GM21423 (cell line): ENCODE data around the gene ADGRG4.
"Not testable (repeated sequence)": the region's sequence is repeated elsewhere in the genome, so short reads cannot be mapped to it uniquely, and the experiment has no call there.

Experiments used
- ATAC-seq: cut with Tn5 transposase; IDR thresholded peaks from one replicate; pipeline ENCODE4 v1.9.1; 2021; ENCODE audit warnings: mild to moderate bottlenecking, moderate library complexity; ENCODE audit not compliant: unreplicated experiment

The ADGRG4 gene

GRCh38 chrX:136380010-136380769 is 79.4 kb downstream of the ADGRG4 start:
- no peak for ATAC-seq

- no peak for ATAC-seq
Measured at GRCh38 chrX:136386173-136386572, 85.4 kb downstream of the ADGRG4 start.

- no peak for ATAC-seq
Measured at GRCh38 chrX:136386826-136387225, 86.1 kb downstream of the ADGRG4 start.

GRCh38 chrX:136387951-136388502 is 87.3 kb downstream of the ADGRG4 start:
- ATAC-seq, result no peak

DNA sequence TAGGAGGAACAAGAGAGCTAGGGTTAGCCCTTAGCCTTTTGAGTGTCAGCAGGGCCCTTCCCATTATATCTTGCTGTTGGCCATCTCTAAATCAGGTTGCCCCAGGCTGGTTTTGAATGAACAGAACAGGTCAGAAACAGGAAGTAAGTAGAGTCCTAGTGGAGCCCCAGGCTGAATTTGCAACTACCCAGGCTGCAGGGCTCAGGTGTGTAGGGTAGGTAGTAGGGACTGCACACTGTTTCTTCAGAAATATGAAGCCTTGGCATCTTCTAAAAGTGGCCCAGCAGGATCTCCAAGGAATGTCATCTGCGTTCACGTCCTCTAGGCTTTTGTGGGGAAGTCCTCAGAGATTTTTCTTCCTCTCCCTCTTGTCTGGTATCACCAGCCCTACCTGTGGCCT is 90.2 kb downstream of the ADGRG4 start:
- no peak for ATAC-seq

DNA sequence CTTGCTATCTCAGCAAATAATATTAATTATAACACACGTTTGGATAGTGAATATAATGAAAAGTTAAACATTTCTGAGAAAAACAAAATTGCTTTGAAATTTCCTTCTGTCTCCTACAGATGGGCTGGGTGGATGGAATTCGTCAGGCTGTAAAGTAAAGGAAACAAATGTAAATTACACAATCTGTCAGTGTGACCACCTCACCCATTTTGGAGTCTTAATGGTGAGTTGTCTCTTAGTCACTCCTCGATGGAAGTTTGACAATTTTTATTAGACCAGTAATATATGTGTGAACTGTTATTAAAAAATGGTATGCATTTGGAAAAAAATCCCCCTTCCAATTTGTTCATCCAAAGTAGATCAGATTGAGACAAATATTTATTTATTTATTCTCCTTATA is 94.5 kb downstream of the ADGRG4 start:
- no peak for ATAC-seq

GRCh38 chrX:136397001-136397400 is 96.2 kb downstream of the ADGRG4 start:
- ATAC-seq, result no peak

DNA sequence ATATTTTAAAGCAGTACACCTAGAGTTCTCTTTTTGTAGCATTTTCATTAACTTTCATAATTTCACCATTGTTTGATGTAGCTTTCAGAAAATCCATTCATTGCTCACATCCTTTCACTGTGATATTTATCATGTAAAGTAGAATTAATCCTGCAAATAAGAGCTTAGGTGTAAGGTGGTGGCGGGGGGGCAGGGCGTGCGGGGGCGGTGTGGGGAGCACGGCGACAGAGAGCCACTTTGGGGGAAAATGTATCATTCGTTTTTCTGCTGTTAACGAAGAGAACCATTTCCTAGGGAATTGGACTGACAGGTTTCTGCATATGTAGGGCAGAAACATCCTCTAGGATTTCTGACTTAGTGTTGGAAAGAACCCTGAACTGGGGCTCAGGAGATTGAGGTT is 104.4 kb downstream of the ADGRG4 start:
- ATAC-seq, result no peak

DNA sequence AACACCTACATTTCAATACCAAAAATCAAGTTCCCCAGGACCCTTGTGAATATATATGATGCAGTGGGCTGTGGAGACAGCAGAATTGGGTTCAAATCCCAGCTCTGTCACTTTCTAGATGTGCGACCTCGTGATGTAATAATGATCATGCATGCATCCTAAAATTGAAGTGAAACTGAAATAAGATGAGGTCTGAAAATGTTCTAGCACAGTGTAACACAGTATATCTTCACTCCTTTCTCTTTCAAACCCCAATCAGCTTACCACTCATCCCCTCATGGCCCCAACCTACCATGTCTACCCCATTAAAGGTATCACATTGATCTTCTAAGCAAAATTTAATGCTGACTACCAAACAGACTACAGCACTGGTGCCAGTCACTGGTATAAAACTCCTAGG is 117.0 kb downstream of the ADGRG4 start:
- no peak for ATAC-seq

- ATAC-seq, result no peak
Measured at GRCh38 chrX:136421338-136421737, 120.6 kb downstream of the ADGRG4 start.

DNA sequence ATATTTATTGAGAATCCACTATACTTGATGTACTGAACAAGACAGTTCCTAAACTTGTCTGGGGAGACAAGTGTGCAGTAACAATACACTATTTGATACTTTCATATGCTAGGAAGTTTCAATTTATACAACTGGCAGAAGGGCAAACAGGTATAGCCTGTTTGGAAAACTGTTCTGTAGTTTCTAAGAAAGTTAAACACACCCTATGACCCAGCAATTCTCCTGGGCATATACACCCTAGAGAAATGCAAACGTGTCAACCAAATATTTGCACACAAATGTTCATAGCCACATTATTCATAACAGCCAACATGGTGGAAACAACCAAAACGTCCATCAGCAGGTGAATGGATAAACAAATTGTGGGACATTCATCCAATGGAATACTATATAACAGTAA is 123.0 kb downstream of the ADGRG4 start:
- ATAC-seq, result no peak

GRCh38 chrX:136425996-136426395 is 125.2 kb downstream of the ADGRG4 start:
- ATAC-seq, result no peak

DNA sequence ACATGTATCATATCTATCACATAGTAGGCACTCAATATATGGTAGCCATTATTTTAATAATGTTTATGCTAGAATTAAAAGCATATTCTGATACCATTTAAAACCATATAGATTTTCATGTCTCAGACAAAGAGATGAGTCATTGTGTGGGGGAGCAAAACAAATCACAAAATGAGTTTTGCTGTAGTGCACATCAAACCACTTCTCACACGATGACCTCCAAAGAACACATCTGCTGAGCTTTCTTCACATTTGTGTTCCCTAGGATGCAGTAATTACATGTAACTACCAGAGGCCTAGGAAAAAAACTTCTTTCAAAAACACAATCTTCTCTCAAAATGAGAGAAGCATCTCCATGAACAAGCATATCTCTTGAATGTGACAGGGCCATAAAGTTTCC is 130.9 kb downstream of the ADGRG4 start:
- ATAC-seq, result no peak

DNA sequence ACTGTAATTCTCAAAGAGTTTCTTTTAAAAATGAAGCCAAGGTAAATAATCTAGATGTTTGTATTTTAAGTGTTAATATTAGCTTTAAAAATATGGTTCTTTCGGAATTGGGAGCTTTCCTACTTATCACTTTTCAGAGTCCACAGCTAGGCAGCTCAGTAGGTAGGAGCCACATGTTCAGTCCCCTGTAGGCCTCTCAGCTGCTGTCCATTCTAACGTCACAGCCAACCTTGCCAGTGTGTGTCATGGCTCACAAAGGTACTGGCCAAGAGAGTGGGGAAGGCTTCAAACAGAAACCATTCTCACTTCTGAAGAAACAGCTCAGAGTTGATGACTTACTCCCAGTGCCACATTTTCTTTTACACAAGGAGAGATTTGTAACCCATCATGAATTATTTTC is 137.0 kb downstream of the ADGRG4 start:
- no peak for ATAC-seq

DNA sequence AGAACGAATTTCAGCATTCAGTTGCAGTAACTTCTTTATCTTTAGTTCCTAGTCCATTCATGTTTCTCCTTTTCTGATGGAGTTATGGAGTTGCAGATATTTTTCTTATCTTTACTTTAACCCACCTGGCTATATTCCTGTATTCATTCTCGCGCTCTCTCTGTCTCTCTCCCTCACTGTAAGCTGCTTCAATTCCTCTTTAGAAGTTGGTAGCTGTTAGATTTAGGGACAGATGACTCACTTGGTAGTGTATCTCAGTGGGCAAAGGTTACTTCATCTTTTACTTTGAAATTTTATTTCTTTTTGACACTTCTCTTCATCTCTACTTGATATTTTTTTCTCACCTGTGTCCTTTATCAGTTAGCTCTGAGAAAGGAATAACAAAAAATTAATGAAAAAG is 137.4 kb downstream of the ADGRG4 start:
- no peak for ATAC-seq

- not testable (repeated sequence) for ATAC-seq
Measured at GRCh38 chrX:136445674-136446073, 144.9 kb downstream of the ADGRG4 start.

DNA sequence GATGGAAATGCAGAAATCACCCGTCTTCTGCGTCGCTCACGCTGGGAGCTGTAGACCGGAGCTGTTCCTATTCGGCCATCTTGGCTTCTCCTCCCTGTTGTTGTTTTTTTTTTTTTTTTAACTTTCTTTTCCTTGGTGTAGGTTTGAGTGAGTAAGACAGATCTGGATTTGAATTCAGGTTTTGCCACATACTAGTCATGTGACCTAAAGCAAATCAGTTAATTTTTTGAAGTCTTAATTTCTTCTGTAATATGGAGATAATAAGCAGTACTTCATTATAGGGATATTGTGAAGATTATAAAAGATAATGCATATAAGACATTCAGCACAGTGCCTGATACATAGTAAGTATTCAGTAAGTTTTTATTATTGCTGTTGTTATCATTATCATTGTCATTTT is 145.4 kb downstream of the ADGRG4 start:
- ATAC-seq, result no peak

DNA sequence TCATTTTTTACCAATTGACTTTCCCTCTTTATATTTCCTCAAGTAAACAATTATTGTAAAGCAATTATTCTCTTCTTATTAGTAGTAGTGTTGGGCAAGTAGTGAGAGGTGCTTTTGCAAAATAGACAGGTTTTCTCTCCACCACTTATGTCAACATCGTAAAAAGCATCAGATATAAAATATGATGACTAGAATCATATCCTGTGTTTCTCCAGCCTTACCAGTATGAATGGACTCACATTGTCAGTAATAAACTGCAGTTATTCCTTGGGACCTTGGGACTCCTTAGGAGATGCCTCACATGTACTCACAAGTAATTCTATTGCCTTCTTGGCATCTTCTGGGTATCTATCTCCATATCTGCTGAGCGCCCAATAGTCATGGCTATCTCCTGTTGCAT is 146.5 kb downstream of the ADGRG4 start:
- no peak for ATAC-seq

DNA sequence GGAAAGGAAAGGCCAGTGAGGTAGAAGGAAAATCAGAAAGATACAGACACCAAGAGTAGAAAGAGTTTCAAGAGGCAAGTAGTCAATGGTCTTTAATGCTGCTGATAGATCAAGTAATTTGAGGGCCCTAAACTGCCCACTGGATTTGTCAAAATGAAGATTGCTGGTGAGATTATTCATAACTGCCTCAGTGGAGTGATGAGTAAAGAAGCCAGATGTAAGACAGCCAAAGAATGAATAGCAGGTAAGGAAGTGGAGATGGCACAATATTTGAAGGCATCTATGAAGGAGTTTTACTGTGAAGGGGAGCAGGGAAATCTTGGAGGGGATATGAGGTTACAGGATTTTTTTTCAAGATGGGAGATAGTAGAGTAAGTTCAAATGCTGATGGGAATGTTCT is 147.2 kb downstream of the ADGRG4 start:
- no peak for ATAC-seq

DNA sequence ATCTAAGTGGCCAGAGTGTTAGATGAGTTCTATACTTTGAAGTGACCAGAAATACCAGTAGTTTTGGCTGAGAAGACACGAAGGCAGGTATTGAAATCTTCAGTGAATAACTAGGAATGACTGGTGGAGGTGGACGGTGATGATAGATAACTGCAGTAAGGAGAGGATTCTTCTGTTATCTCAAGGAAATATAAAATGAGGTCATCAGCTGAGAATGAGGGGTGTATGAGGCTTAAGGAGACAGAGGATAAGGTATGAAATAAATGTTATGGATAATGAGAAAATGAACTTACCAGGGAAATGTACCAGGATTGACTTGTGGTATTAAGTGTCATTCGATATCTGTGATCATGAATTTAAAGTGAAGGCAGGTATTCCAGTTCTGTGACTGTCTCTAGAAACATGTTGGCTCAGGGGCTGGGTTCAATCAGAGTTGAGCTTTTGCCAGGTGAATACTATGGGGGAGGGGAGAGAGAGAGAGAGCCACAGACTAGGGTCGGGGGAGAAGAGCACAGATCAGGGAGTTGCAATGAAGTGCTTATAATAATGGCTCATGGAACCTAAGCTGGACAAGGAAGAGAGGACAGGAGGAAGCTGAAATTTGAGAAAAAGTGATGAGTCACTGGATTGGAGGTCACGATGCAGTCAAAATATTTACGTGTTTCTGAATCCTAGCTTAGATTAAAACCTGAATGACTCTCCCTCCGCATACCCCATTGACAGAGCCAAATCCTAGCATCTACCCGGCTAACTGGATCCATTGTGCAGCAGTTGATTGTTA is 149.5 kb downstream of the ADGRG4 start:
- ATAC-seq, result no peak

DNA sequence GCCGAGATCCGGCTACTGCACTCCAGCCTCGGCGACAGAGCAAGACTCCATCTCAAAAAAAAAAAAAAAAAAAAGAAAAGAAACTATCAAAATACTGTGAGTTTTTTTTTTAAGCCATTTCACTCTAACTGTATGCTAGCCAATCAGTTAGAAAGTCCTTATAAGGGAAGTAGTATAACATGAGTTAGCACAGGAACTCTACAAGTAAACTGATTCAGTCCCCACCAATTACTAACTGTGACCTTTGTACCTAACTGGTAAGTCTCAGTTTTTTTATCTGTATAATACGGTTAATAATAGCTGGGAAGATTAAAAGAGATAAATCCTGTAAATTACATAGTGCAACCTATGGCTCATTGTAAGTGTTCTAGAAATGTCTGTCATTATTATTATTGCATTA is 151.9 kb downstream of the ADGRG4 start:
- ATAC-seq, result no peak

DNA sequence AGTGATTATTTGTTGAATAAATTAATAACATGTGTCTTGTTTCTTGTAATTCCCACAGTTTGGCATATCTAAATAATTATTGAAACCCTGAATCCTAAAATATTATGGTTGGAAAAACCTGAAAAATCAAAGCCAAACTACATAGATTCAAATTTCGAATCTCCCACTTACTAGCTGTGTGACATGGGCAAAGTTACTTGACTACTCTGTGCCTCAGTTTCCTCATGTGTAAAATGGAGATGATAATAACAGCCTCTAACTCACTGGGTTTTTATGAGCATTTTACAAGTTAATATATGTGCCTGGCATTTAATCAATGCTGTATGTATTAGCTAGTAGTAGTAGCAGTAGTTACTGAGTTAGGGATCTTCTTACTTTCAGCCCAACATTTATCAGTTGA is 152.4 kb downstream of the ADGRG4 start:
- no peak for ATAC-seq
